GM19468 (cell line): ENCODE data around the gene CSTF2T.
"Not testable (repeated sequence)": the region's sequence is repeated elsewhere in the genome, so short reads cannot be mapped to it uniquely, and the experiment has no call there.

ENCODE experiments used
- ATAC-seq: cut with Tn5 transposase; IDR thresholded peaks from one replicate; pipeline ENCODE4 v1.9.1; 2021; ENCODE audit warnings: mild to moderate bottlenecking, moderate library complexity, moderate number of reproducible peaks; ENCODE audit not compliant: unreplicated experiment; ENCODE audit errors: extremely low read depth

Gene CSTF2T

GRCh38 chr10:51700228-51700817 lies 928 bp upstream of the CSTF2T start:
- no peak for ATAC-seq

- ATAC-seq: no peak
Measured at GRCh38 chr10:51699145-51699474, 285 bp downstream of the CSTF2T start.

GRCh38 chr10:51698473-51699063 lies 827 bp downstream of the CSTF2T start:
- no peak for ATAC-seq

- ATAC-seq: no peak
Measured at GRCh38 chr10:51696251-51696650, 3.1 kb downstream of the CSTF2T start.

- ATAC-seq: no peak
Measured at GRCh38 chr10:51694086-51694768, 5.2 kb downstream of the CSTF2T start.

- ATAC-seq: no peak
Measured at GRCh38 chr10:51691135-51691534, 8.3 kb downstream of the CSTF2T start.

- ATAC-seq: no peak
Measured at GRCh38 chr10:51689536-51689935, 9.9 kb downstream of the CSTF2T start.

- not testable (repeated sequence) for ATAC-seq
Measured at GRCh38 chr10:51688826-51689225, 10.6 kb downstream of the CSTF2T start.

GRCh38 chr10:51687296-51687695 lies 12.1 kb downstream of the CSTF2T start:
- no peak for ATAC-seq

- ATAC-seq: no peak
Measured at GRCh38 chr10:51685768-51686167, 13.6 kb downstream of the CSTF2T start.

- no peak for ATAC-seq
Measured at GRCh38 chr10:51683031-51683691, 16.2 kb downstream of the CSTF2T start.

GRCh38 chr10:51679841-51680240 lies 19.6 kb downstream of the CSTF2T start:
- no peak for ATAC-seq

- ATAC-seq: no peak
Measured at GRCh38 chr10:51675088-51675487, 24.3 kb downstream of the CSTF2T start.

- ATAC-seq: no peak
Measured at GRCh38 chr10:51672039-51672535, 27.3 kb downstream of the CSTF2T start.

GRCh38 chr10:51669041-51669440 lies 30.4 kb downstream of the CSTF2T start:
- no peak for ATAC-seq

- ATAC-seq: no peak
Measured at GRCh38 chr10:51668336-51668689, 31.1 kb downstream of the CSTF2T start.

GRCh38 chr10:51667678-51668335 lies 31.6 kb downstream of the CSTF2T start:
- no peak for ATAC-seq

- ATAC-seq: no peak
Measured at GRCh38 chr10:51666456-51666855, 32.9 kb downstream of the CSTF2T start.

- no peak for ATAC-seq
Measured at GRCh38 chr10:51663086-51663485, 36.3 kb downstream of the CSTF2T start.

GRCh38 chr10:51659344-51659743 lies 40.1 kb downstream of the CSTF2T start:
- no peak for ATAC-seq

- no peak for ATAC-seq
Measured at GRCh38 chr10:51658000-51658399, 41.4 kb downstream of the CSTF2T start.
